CD4-positive, CD25-positive, alpha-beta regulatory T cell (primary cell): ENCODE measurements around the gene WDR37. TPM values are rescaled to one million over a fixed set of nuclear protein-coding genes. Genes with fewer than 3 reads are reported as not detected.

ENCODE experiments used
- ATAC-seq, 2 donors: fragments of 150-1000 bp; cut with Tn5 transposase; one replicate each; pipeline ENCODE4 v1.10.0; 2021; ENCODE audit warnings: low read depth in 2 of 2, moderate number of reproducible peaks in 2 of 2, moderate library complexity in 1 of 2
- DNase-seq, 3 donors: peaks; one replicate each; pipeline versions ENCODE4 v3.0.0 to v3.0.0-alpha.2; 2012 to 2022; ENCODE audit warnings: mixed read lengths in 1 of 3
- H3K27ac ChIP-seq: one replicate; pipeline ENCODE4 v1.7.0; 2013; ENCODE audit warnings: mild to moderate bottlenecking, low read length; ENCODE audit not compliant: insufficient read depth, poor library complexity, severe bottlenecking
- H3K27me3 ChIP-seq: one replicate; pipeline ENCODE4 v1.7.0; 2013; ENCODE audit warnings: low read length; ENCODE audit not compliant: control insufficient read depth, insufficient read depth
- H3K36me3 ChIP-seq: one replicate; pipeline ENCODE4 v1.7.0; 2013; ENCODE audit warnings: mild to moderate bottlenecking, low read length, moderate library complexity; ENCODE audit not compliant: control insufficient read depth, insufficient read depth
- H3K4me1 ChIP-seq: 2 replicates; pipeline ENCODE4 v1.7.0; 2013; ENCODE audit warnings: mild to moderate bottlenecking, low read length; ENCODE audit not compliant: insufficient read depth, control insufficient read depth, poor library complexity, severe bottlenecking
- H3K4me3 ChIP-seq: one replicate; pipeline ENCODE4 v1.7.0; 2013; ENCODE audit warnings: low read depth, mild to moderate bottlenecking, low read length, moderate library complexity
- H3K9me3 ChIP-seq, 2 experiments: 1 replicate in 1 of 2; 2 replicates in 1 of 2; pipeline ENCODE4 v1.7.0; 2013; ENCODE audit warnings: low read length in 2 of 2, mild to moderate bottlenecking in 1 of 2, moderate library complexity in 1 of 2; ENCODE audit not compliant: control insufficient read depth in 2 of 2
- H3K27ac Mint-ChIP-seq, 3 donors: one replicate each; pipeline ENCODE4 v1.8.0; 2020 to 2022; ENCODE audit warnings: mild to moderate bottlenecking in 3 of 3, mixed read lengths in 3 of 3, moderate library complexity in 2 of 3
- H3K27me3 Mint-ChIP-seq: one replicate; pipeline ENCODE4 v1.8.0; 2022; ENCODE audit warnings: mild to moderate bottlenecking, mixed read lengths
- H3K36me3 Mint-ChIP-seq: one replicate; pipeline ENCODE4 v1.8.0; 2020; ENCODE audit warnings: mixed read lengths
- H3K4me1 Mint-ChIP-seq, 4 donors: one replicate each; pipeline ENCODE4 v1.8.0; 2020 to 2022; ENCODE audit warnings: mixed read lengths in 4 of 4, mild to moderate bottlenecking in 1 of 4
- H3K4me3 Mint-ChIP-seq, 4 donors: one replicate each; pipeline ENCODE4 v1.8.0; 2020 to 2022; ENCODE audit warnings: mild to moderate bottlenecking in 4 of 4, mixed read lengths in 4 of 4, moderate library complexity in 3 of 4
- H3K9me3 Mint-ChIP-seq, 7 donors: one replicate each; pipeline ENCODE4 v1.8.0; 2020 to 2022; ENCODE audit warnings: mixed read lengths in 7 of 7, mild to moderate bottlenecking in 3 of 7, moderate library complexity in 2 of 7
- polyA plus RNA-seq, 4 donors: library from polyadenylated mRNA; unstranded; fragments of 300-500 nt; fragmentation: Illumina TruSeq; gene quantifications; one replicate each; pipeline ENCODE4 v1.2.3, GENCODE V29; 2021
- total RNA-seq: library from RNA; stranded (reverse); gene quantifications from one replicate; pipeline ENCODE4 v1.2.3, GENCODE V29; 2022

The WDR37 gene
- total and polyA plus RNA-seq, 5 donors from 2014 or later: 10.6 to 31.6 (median 12.8) TPM

DNA sequence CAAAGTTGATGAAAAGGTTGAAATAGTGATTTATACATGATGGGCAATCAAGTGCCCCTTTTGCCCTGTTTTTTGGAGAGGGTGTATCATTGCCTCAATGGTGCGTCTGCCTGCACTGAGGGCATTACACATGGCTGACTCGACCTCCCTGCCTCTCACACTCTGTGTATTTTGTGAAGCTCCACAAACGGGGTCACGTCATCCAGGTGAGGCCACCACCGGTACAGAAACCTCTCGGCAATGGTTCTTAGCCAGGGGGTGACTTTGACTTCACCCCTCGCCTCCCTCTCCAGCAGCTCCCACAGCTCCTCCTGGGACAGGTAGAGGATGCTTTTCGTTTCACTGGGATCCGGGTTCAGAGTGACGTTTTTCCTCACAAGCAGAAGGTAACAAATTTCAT, 36.8 kb upstream of the WDR37 start:
- DNase-seq (no peak), ATAC-seq (no peak)
- Histone ChIP-seq H3K27me3 (no peaks in the 10 kb centered on the region), H3K4me1 (no peaks in the 10 kb centered on the region), H3K4me3 (no peak overlapping the region), H3K27ac (no peak overlapping the region), H3K9me3 (no peaks in the 10 kb centered on the region), H3K36me3 (peaks cover 40% of the 10 kb centered on the region)
- Mint-ChIP-seq H3K4me3 (no peak overlapping the region), H3K9me3 (no peaks in the 10 kb centered on the region), H3K4me1 (no peaks in the 10 kb centered on the region), H3K27me3 (no peaks in the 10 kb centered on the region), H3K36me3 (peaks cover 31% of the 10 kb centered on the region), H3K27ac (no peak overlapping the region)

DNA sequence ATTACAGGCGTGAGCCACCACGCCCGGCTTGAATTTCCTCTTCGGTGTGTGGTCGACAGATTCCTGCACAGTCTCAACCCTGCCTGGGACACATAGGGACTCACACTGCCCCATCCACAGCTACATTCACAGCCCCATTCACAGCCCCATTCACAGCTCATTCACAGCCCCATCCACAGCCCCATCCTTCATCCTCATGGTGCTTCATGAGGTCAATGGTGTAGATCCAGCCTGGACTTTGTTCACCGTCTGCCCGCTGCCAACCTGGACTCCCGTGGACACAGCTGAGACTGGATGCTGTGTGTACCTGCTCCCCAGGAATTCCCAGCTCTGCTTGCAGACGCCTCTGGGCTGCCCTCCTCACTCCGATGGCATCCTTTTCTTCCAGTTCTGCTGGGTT, 35.7 kb upstream of the WDR37 start:
- Histone ChIP-seq H3K4me3 (no peak overlapping the region), H3K9me3 (no peaks in the 10 kb centered on the region), H3K4me1 (no peaks in the 10 kb centered on the region), H3K36me3 (peaks cover 34% of the 10 kb centered on the region), H3K27ac (no peak overlapping the region), H3K27me3 (no peaks in the 10 kb centered on the region)
- Mint-ChIP-seq H3K4me3 (no peak overlapping the region), H3K4me1 (no peaks in the 10 kb centered on the region), H3K36me3 (peaks cover 25% of the 10 kb centered on the region), H3K9me3 (no peaks in the 10 kb centered on the region), H3K27me3 (no peaks in the 10 kb centered on the region), H3K27ac (peak overlapping the region in 1 of 3 donors; percentile 56)
- ATAC-seq: no peak
- DNase-seq: no peak

DNA sequence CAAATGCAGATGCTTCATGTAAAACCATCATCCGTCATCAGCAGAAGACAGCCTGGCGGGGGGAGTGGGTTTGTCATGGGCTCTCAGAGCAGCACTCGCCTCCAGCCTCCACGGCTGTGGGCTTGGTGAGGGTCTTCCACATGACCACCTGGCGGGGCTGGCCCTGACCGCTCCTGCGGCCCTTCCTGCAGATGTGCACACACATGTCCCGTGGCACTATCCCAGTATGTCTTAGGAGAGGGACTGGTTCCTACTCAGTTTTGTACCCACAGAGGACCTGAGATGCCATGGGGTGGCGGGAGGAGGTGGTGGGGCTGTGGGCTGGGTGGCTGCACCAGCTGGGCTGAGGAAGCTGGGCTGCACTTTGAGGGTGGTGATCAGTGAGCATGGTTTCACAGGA, 35.2 kb upstream of the WDR37 start:
- Mint-ChIP-seq H3K4me1 (no peaks in the 10 kb centered on the region), H3K4me3 (no peak overlapping the region), H3K27me3 (no peaks in the 10 kb centered on the region), H3K36me3 (peaks cover 25% of the 10 kb centered on the region), H3K9me3 (no peaks in the 10 kb centered on the region), H3K27ac (no peak overlapping the region)
- ATAC-seq (no peak), DNase-seq (no peak)
- Histone ChIP-seq H3K27me3 (no peaks in the 10 kb centered on the region), H3K4me3 (no peak overlapping the region), H3K4me1 (no peaks in the 10 kb centered on the region), H3K27ac (no peak overlapping the region), H3K36me3 (peaks cover 29% of the 10 kb centered on the region), H3K9me3 (no peaks in the 10 kb centered on the region)

DNA sequence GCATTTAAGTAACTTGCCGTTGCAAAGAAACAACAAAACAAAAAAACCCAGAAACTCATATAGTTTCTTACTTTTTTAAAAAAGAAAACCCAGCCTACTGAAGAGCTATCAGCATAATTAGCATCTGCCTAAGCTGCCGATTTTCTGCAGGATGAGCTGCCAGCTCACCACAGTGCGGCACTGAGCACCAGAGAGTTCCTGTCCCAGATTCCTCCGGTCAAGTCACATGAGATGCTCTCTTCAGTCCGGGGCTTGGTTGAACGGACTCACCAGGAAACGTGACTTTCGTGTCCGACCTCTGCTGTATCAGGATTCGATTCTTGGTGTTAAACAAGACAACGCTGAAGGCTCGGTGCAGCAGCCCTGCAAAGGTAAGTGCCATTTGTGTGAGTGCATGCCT, 33.8 kb upstream of the WDR37 start:
- no peak overlapping the region for H3K4me3 Mint-ChIP-seq
- peaks cover 17% of the 10 kb centered on the region for H3K36me3 ChIP-seq
- no peaks in the 10 kb centered on the region for H3K27me3 ChIP-seq
- H3K4me1 ChIP-seq: no peaks in the 10 kb centered on the region
- ATAC-seq (no peak), DNase-seq (no peak)
- H3K36me3 Mint-ChIP-seq: peaks cover 15% of the 10 kb centered on the region
- H3K27me3 Mint-ChIP-seq: no peaks in the 10 kb centered on the region
- no peak overlapping the region for H3K4me3 ChIP-seq
- peak overlapping the region in 1 of 3 donors; percentile 23 for H3K27ac Mint-ChIP-seq
- H3K9me3 Mint-ChIP-seq: no peaks in the 10 kb centered on the region
- H3K4me1 Mint-ChIP-seq: no peaks in the 10 kb centered on the region
- H3K27ac ChIP-seq: no peak overlapping the region
- no peaks in the 10 kb centered on the region for H3K9me3 ChIP-seq

DNA sequence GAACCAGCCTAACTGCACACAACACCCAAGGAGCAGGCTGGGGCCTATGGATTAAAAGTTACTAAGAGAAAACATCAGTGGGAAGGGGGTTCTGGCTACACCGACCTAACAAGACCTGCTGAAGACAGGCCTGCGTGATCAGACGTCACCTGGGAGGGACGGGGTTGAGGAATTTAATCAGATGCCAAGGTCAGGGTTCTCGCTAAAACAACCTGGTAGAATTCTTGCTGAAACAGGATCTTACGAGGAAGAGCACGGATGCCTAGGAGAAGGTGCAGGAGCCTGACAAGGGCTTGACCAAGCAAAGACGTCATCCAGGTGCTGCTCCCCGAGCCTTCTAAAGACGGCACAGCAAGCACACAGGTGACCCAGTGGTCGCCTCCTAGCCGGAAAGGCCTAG, 32.1 kb upstream of the WDR37 start:
- Mint-ChIP-seq H3K36me3 (peaks cover 8% of the 10 kb centered on the region), H3K4me1 (no peaks in the 10 kb centered on the region), H3K27ac (no peak overlapping the region), H3K4me3 (no peak overlapping the region), H3K27me3 (no peaks in the 10 kb centered on the region), H3K9me3 (no peaks in the 10 kb centered on the region)
- Histone ChIP-seq H3K4me3 (no peak overlapping the region), H3K36me3 (peaks cover 7% of the 10 kb centered on the region), H3K9me3 (no peaks in the 10 kb centered on the region), H3K27me3 (no peaks in the 10 kb centered on the region), H3K4me1 (no peaks in the 10 kb centered on the region), H3K27ac (no peak overlapping the region)
- DNase-seq (no peak), ATAC-seq (no peak)

DNA sequence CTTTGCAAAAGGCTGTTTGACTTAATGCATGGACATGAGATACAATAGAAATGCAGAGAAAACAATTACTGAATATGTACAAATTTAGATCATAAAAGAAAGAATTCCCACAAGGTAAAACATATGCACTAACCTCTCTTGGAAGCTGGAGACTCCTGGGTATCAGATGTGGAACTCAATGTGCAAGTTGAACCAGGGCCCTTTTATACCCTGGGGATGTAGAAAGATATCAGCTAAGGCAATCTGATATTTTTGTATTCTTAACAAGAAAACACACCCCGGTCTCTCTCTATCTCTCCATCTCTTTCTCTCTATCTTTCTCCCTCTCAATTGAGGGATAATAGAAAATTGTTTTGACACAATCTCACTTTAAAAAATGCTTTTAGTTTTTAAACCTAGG, 30.5 kb upstream of the WDR37 start, which contains the start of gene IDI2:
Gene IDI2 (minus strand): TSS at position 177 of the 400 bp plus-strand sequence. CDS start 1,136 bp downstream, outside the sequence.
- H3K27me3 ChIP-seq: no peaks in the 10 kb centered on the region
- no peaks in the 10 kb centered on the region for H3K4me1 ChIP-seq
- no peaks in the 10 kb centered on the region for H3K36me3 ChIP-seq
- ATAC-seq: no peak
- Mint-ChIP-seq H3K4me3 (no peak within 1 kb of the TSS), H3K27me3 (no peaks in the 10 kb centered on the region), H3K27ac (no peak within 1 kb of the TSS), H3K9me3 (no peaks in the 10 kb centered on the region), H3K4me1 (no peaks in the 10 kb centered on the region), H3K36me3 (peaks cover 7% of the 10 kb centered on the region)
- no peak for DNase-seq
- no peaks in the 10 kb centered on the region for H3K9me3 ChIP-seq
- no peak within 1 kb of the TSS for H3K27ac ChIP-seq
- H3K4me3 ChIP-seq: no peak within 1 kb of the TSS

DNA sequence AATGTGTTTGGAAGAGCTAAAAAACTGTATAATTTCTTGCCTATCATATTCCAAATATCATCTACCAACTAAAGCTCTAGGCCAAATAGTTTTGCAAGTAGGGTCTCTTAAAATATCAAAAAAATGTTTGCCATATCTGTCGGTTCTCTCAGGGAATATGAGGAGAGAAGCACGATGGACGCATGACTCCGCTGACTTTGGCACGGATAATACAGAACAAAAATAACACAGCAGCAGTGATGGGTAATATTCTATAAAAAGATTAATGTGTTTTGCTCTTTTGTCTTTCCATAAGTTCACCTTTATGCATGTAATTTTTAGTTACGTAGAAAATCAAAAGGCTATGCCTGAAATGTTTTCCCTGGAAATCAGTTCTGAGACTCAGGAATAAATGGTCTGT, 29.6 kb upstream of the WDR37 start:
- Histone ChIP-seq H3K27ac (no peak overlapping the region), H3K4me3 (no peak overlapping the region), H3K4me1 (no peaks in the 10 kb centered on the region), H3K36me3 (no peaks in the 10 kb centered on the region), H3K27me3 (no peaks in the 10 kb centered on the region), H3K9me3 (no peaks in the 10 kb centered on the region)
- peaks cover 7% of the 10 kb centered on the region for H3K36me3 Mint-ChIP-seq
- no peak for ATAC-seq
- no peaks in the 10 kb centered on the region for H3K27me3 Mint-ChIP-seq
- no peak overlapping the region for H3K27ac Mint-ChIP-seq
- H3K4me3 Mint-ChIP-seq: no peak overlapping the region
- no peaks in the 10 kb centered on the region for H3K4me1 Mint-ChIP-seq
- DNase-seq: no peak
- H3K9me3 Mint-ChIP-seq: no peaks in the 10 kb centered on the region

DNA sequence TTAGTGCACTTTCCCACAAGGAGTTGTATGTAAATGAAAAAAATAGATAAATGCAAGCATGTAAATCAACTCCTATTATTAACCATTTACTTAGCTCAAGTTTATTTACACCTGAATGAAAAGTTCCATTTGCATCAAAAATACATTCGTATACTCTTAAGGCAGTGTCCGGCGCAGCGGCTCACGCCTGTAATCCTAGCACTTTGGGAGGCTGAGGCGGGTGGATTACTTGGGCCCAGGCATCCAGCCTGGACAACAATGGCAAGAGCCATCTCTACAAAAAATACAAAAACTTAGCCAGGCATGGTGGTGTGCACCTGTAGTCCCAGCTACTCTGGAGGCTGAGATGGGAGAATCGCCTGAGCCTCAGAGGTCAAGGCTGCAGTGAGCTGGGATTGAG, 26.3 kb upstream of the WDR37 start:
- H3K4me1 Mint-ChIP-seq: no peaks in the 10 kb centered on the region
- Histone ChIP-seq H3K9me3 (no peaks in the 10 kb centered on the region), H3K27ac (no peak overlapping the region), H3K4me1 (no peaks in the 10 kb centered on the region), H3K27me3 (no peaks in the 10 kb centered on the region), H3K4me3 (no peak overlapping the region), H3K36me3 (no peaks in the 10 kb centered on the region)
- no peaks in the 10 kb centered on the region for H3K27me3 Mint-ChIP-seq
- no peak overlapping the region for H3K27ac Mint-ChIP-seq
- H3K4me3 Mint-ChIP-seq: no peak overlapping the region
- no peak for ATAC-seq
- peaks cover 4% of the 10 kb centered on the region for H3K36me3 Mint-ChIP-seq
- DNase-seq: no peak
- no peaks in the 10 kb centered on the region for H3K9me3 Mint-ChIP-seq
